ENCODE data around the gene SMAD2.

GRCh38 chr18:47870605-47871004 is 59.9 kb downstream of the SMAD2 start:
- TF ChIP-seq ZFP3 (CRISPR knock-in tag; IDR thresholded peaks at IDR 0.05) (no peak), TOX (CRISPR knock-in tag; IDR thresholded peaks at IDR 0.05; ENCODE audit: borderline replicate concordance) (no peak), POU6F1 (CRISPR knock-in tag; IDR thresholded peaks at IDR 0.05; ENCODE audit: borderline replicate concordance, low read depth) (no peak), GLIS3 (CRISPR knock-in tag; IDR thresholded peaks at IDR 0.05) (no peak), TSHZ2 (CRISPR knock-in tag; IDR thresholded peaks at IDR 0.05) (no peak), TCF4 (CRISPR knock-in tag; IDR thresholded peaks at IDR 0.05; ENCODE audit: borderline replicate concordance) (no peak), OSR1 (CRISPR knock-in tag; IDR thresholded peaks at IDR 0.05) (no peak), BACH2 (CRISPR knock-in tag; IDR thresholded peaks at IDR 0.05; ENCODE audit: borderline replicate concordance) (no peak), ARNTL (CRISPR knock-in tag; IDR thresholded peaks at IDR 0.05; ENCODE audit: borderline replicate concordance, low read depth) (no peak), ZNF70 (CRISPR knock-in tag; IDR thresholded peaks at IDR 0.05) (no peak), ESRRG (CRISPR knock-in tag; IDR thresholded peaks at IDR 0.05) (no peak), CSDC2 (CRISPR knock-in tag; IDR thresholded peaks at IDR 0.05) (no peak)

Measured in SK-N-SH treated with all-trans-retinoic acid at 6 μM for 48 hours (cell line).